GOT3 (cell line): ENCODE data around the gene AK8.

ENCODE experiments used
- DNase-seq: peaks from one replicate; lab custom pipeline; 2025; ENCODE audit warnings: mixed read lengths; lab: John Stamatoyannopoulos, UW

AK8 gene

DNA sequence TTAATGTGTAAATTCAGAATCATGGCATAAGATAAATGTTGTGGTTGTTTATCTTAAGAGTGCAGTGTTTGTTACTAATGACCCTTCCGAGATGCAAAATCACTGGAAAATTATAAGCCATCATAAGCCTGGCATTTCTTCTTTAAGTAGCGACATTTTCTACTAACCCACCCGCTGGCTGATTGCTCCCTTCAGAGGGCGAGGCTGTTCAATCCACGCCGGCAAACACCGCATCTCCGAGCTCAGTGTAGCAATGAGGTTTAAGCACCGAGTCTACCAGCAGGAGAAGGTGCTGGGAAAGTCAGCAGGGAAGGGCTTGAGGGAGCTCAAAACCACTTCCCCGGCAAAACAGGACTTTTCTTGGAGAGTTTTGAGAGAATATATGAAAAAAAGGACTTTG, 52.7 kb downstream of the AK8 start:
- DNase-seq, result no peak

GRCh38 chr9:132824951-132825350, 53.1 kb downstream of the AK8 start:
- no peak for DNase-seq

- DNase-seq, result no peak
These were observed 53.9 kb downstream of the AK8 start for GRCh38 chr9:132824151-132824550.

DNA sequence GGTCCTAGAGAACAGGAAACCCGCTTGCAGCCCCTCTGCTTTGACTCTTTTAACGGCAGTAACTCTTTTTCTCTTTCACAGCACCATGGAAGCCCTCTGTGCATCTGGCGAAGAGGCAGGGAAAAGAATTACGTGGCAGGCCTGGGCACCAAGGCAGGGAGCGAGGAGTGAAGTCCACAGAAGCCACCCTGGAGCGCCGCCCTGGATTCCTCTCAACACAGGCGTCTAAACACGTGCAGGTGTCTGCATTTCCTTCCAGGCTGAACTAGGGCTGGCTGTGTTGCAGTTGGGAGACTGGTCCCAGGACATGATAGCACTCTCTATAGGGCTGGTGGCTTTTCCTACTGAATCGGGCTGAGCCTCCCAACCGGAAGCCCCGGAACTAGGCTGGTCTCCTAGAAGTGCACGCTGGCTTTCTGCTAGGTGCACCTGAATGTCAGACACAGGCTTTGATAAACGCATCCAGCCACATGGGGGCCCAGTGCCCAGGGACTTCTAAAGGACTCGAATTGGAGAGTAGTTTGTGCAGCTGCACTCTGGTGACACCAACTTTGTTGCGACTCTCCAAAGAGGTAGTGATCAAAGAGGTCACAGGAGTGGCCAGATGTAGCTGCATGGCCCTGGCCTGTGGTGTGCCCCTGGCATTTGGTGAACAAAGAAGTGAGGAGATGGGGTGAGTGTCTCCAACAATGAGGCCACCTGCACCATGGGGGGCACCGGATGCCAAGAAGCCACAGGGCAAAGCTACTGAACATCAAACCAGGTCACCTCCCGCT, 54.5 kb downstream of the AK8 start:
- DNase-seq, result no peak

DNA sequence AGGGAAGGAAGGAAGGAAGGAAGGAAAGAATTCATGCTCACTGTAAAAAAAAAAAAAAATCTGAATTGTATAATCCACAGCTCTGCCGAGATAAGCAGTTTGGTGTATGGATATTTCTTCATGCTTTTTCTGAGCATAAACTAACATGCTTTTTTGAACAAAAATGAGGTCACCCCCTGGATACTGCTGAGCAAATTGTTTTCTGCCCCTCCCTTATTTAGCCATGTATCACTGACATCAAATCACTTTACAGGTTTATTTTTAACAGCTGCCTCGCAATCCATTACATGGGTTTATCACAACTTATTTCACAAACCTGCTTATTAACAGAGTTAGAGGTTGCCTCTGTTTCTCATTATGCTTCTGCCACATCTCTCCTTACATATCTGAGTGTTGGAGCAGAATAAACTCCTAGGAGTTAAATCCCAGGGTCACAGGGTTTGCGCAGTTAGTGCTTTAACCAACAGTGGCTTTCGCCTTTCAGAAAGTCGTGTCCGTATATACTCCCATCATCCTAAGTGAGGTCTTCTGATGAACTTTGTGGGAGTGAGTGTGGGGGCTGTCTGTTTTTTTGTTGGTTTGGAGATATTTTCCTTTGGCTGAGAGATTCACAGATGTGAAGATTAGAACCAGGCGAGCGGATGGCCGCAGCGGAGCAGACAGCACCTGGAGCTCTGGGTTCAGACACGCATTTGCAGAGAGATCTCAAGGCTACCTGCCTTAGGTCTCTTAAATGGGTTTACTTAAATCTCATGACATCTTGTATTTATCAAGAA, 57.7 kb downstream of the AK8 start:
- DNase-seq, result no peak

- no peak for DNase-seq
These were observed 59.5 kb downstream of the AK8 start for GRCh38 chr9:132818588-132818987.

DNA sequence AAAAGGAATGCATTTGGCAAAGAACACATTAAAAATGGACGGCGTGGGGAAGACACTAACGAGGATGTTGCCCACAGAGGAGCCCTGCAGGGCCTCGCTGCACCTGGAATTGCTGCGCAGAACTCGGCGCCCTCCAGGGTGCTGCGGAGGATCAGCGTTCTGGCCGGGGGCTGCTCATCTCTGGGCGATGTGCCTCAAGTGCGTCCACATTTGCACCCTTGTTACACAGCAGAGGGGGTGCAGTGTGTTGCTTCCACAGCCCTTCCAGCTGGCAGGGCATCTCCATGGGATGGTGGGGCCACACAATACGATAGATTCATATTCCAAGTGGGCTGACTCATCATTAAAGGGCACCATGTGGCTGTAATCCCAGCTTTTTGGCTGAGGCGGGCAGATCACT, 63.1 kb downstream of the AK8 start:
- no peak for DNase-seq

DNA sequence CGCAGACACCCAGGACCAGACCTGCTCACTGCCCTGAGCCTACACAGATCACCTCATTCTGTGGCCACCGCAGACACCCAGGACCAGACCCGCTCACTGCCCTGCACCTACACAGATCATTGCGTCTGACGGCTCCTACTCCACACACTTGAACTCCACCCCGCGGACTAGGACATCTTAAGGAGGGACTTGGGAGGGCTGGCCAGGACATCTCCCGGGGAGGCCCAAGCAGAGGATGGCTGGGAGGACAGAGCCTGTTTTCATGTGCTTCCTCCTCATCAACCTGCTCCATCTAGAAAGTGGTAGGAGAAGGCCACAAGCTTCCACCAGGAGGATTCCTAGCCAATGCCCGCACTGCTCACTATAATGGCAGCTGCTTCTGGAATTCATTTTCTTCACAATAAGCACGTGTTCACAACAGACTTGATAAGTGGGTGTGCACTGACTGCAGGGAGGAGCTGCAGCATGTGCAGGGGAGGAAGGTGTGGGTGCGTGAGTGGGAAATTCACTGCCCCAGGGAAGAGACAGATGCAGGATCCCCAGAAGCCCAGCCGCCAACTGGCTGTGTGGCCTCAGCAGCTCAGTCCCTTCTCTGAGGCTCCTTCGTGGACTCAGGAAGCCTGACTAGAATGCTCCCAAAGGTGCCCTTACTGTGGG, 64.8 kb downstream of the AK8 start:
- no peak for DNase-seq

DNA sequence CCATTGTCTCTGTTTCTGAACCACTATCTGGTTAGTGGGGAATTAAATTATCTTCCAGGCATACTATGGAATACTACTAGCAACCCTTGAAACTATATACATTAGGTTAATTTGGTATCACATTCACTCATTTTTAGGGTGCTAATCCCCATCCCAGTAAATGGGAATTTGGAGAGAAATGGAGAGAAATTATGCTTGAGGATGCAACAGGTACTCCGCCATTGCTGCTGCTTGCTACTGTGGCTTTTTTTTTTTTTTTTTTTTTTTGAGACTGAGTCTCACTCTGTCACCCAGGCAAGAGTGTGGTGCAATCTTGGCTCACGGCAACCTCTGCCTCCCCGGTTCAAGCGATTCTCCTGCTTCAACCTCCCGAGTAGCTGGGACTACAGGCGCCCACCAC, 66.1 kb downstream of the AK8 start:
- no peak for DNase-seq

DNA sequence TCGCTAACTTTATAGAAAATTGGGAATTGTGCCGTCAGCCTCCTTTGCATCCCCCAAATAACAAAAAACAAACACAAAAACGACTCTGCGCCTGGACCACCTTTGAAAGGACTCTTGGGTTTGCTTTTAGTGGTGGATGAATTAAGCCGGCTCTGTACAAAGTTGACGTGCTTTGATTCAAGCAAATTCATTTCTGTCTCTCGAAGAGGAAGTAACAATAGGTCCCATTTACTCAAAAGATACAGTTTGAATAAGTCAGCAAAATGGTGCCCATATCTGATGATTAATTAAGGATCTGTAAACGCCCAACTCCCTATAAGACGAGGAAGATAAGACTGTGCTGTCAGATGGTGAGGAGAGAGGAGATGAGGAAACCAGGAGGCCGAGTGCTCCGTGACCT, 67.8 kb downstream of the AK8 start:
- no peak for DNase-seq

DNA sequence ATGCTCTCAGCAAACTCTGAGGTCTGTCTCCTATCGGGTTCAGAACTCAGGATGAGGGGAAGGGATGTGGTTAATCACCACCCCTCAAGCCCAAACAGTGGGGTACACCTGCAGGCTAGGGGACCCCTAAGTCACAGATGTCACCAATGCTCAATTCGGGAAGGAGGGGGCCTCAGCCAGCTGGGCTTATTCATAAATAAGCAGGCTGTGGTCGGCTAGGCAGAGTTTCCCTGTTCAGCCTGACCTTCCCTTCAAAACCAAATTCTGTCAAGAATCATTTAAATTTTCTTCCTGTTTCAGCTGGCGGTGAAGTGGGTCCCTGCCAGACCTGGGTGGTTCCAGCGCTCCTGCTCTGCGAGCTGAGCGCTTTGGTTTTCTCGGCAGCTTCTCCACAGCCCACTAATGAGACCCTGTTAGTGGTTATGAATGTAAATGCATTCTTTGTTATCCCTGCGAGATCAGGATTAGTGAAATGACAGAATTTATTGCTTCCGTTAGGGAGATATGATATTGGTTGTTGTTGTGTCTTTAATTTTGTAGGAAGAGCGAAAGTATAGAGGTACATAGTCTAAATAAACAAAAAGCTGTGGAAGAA, 68.3 kb downstream of the AK8 start:
- no peak for DNase-seq

DNA sequence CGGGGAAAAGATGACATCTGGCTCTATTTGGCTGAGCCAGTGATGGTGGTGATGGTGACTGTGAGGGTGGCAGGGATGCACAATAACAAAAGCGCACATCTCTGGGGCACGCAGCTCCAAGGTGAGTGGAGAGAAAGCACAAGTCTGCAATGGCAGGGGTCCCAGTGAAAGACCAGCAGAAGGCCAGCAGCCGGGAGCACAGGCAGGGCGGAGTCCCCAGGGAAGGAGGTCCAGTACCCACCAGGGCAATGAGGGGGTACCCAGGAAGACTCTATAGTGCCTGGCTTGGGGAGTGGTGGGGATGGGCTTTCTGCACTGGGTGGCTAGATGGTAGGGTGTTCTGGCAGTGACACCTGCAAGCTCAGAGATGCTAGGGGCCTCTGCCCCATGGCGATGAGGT, 69.4 kb downstream of the AK8 start:
- no peak for DNase-seq

DNA sequence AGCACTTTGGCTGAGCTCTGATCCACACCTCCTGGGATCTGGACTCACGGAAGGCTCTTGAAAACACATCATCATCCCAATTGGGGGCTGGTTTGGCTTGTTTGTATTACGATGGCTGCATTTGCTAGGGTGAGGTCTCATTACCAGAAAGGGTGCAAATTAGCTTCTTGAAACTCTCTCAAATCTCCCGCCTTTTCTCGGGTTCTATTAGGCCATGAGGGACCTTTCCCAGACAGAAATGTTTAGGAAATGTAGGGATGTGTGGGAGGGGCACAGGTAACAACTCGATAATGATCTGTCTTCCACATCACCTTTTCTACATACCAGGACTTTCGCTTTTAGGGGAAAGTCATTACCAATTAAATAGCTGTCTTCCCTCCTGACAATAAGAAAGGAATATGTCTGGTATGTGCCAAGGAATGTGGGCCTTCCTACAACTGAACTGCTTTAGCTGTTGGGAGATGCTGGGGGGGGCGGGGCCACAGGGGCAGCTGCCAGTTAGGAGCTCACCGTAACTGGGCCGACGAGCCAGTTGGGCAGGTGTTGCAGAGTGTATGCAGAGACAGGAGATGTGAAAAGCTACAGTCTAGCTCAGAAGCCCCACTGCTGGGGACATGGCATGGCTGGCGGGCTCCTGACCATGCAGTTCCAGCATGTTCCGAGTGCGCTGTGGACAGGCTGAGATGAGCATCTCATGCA, 71.2 kb downstream of the AK8 start:
- DNase-seq, result no peak

GRCh38 chr9:132806306-132806705, 71.8 kb downstream of the AK8 start:
- no peak for DNase-seq

DNA sequence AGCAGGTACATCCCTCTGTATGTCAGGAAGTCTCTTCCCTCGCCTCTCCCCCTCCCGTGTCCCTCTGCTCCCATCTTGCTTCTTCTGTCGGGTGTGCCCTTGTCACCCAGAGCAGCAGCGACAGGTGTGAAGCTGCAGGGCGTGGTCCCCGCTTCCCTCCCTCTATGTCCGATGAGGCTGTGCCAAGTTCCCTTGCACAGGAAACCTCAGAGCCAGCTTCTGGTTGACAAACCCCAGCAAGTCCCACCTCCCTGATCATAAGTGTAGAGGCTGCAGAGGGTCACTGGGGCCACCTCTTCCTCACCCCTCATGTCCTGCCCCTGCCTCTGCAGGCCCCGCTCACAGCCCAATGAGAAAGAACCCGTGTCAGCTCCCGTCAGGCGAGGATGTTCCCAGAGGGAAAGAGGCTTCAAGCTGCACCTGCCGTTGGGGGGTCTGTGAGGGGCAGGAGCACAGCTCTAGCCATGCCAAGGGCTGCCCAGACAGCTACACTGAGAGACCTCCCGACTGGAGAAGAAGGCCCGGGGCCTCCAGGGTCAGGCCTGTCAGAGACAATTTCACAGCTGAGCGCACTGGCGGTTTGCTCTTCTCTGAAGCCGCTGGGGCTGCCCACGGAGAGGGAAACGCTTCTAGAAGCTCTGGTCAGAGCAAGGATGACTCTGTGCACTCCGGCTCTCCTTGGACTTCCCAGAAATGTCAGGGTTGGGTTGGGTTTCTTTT, 73.3 kb downstream of the AK8 start:
- DNase-seq, result no peak

GRCh38 chr9:132802121-132802795, 75.8 kb downstream of the AK8 start:
- DNase-seq, result no peak

DNA sequence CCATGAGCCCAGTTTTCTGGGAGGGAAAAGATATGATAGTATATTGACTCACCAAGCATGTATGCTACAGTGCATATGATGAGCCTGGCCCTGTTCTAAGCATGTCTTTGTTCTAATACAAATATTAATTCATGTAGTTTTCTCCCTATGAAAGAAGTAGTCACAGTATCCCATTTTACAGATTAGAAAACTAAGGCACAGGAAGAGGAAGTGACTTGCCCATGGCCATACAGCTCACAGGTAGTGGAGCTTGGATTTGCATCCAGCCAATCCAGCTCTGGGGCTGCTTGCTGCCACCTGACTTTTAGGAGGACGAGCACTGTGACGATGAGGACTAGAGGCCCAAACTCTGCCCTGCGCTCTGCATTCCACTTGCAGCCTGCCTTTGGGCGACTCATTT, 76.4 kb downstream of the AK8 start:
- DNase-seq, result no peak

DNA sequence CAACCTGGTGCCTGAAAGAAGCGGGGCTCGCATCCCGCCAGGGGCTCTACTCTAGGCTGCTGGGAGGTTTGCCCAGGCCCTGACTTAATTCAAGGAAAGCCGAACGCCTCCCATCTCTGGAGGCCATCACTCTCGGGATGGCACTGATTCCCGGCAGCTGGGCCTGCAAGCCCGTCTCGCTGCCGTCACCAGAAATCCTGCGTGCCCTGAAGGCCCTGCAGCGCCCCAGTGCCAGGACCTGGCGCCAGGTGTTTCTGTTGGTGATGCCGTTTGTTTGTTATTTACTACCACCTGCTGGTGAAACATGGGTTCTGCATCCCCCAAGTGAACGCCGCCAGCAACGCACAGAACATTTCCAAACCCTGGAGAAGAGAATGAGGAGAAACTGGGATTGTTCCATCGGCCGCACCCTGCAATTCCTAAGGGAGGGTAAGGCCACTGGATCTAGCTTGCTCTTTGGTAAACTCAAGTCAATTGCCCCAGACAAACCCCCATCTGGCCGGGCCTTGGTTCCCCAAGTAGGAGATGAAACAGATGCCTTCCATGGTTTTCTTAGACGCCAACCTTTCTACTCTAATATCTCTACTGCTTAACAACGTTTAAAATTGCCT, 77.9 kb downstream of the AK8 start:
- DNase-seq, result no peak

GRCh38 chr9:132798817-132799790, 79.0 kb downstream of the AK8 start:
- no peak for DNase-seq
